Myometrial cell (primary cell): ENCODE data around the gene TMEM87B. TPM values are rescaled to one million over a fixed set of nuclear protein-coding genes. Genes with fewer than 3 reads are reported as not detected.

Source experiments
- total RNA-seq: library from RNA; depleted of rRNA; stranded (reverse); fragments of >200 nt; gene quantifications from 2 replicates; pipeline ENCODE4 v1.2.3, GENCODE V29; 2015

The TMEM87B gene, protein sequence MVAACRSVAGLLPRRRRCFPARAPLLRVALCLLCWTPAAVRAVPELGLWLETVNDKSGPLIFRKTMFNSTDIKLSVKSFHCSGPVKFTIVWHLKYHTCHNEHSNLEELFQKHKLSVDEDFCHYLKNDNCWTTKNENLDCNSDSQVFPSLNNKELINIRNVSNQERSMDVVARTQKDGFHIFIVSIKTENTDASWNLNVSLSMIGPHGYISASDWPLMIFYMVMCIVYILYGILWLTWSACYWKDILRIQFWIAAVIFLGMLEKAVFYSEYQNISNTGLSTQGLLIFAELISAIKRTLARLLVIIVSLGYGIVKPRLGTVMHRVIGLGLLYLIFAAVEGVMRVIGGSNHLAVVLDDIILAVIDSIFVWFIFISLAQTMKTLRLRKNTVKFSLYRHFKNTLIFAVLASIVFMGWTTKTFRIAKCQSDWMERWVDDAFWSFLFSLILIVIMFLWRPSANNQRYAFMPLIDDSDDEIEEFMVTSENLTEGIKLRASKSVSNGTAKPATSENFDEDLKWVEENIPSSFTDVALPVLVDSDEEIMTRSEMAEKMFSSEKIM
- 35.8 and 49.0 TPM in 2 replicates for total RNA-seq

DNA sequence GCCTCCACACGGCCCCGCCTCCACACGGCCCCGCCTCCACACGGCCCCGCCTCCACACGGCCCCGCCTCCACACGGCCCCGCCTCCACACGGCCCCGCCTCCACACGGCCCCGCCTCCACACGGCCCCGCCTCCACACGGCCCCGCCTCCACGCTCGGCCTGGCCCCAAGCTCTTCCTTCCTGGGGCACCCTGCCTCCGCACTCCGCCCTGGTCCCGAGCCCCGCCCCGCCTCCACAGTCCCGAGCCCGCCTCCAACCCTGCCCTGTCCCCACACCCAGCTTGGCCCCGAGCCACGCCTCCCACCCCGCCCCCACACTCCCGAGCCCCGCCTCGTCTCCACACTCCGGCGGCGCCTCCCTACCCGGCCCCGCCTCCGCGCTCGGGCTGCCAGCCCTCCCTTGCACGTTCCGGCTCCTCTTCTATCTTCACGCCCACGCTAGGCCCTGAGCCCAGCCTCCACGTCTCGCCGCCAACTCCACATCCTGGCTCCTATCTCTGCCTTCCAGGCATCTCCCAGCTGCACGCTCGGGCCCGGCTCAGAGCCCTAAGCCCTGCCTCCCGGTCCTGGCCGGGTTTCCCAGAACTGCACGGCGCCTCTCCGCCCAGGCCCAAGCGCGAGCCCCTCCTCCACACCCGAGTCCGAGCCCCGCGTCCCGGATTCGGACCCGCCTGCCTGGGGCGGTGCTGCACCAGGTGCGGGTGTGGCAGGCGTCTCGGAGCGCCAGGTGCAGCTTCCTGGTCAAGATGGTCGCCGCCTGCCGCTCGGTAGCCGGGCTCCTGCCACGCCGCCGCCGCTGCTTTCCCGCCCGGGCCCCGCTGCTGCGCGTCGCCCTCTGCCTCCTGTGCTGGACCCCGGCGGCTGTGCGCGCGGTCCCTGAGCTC is at the start of gene TMEM87B:
Gene TMEM87B (plus strand): TSS at position 423 of the 883 bp plus-strand sequence. CDS start 323 bp downstream, at position 746.

DNA sequence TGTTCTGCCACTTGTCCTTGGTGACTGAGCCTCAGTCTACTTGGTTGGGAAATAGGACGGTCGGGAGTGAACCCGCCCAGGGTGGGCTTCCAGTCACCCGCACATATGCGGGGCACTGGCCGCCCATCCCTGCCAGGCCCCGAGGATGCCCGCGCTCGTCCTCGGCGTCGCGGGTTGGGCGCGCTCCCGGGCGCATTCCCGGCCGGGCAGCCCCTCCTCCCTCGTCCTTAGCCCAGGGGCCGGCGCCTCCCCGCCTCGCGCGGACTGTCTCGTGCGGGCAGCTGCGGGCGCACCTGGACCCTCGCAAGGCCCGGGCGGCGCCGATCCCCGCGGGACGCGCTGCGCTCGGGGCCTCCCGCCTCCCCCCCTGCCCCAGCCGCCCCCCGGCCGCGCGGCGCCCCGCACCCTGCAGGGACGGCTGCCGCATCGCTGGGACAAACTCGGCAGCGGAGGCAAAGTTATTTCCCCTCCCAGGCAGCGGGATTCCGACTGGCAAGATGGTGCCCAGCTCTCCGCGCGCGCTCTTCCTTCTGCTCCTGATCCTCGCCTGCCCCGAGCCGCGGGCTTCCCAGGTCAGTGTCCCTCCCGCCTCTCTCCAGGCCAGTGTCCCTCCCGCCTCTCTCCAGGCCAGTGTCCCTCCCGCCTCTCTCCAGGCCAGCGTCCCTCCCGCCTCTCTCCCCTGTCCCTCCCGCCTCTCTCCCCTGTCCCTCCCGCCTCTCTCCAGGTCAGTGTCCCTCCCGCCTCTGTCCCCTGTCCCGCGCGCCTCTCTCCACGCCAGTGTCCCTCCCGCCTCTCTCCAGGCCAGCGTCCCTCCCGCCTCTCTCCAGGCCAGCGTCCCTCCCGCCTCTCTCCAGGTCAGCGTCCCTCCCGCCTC is 83.3 kb downstream of the TMEM87B start, which contains the start of gene FBLN7:
Gene FBLN7 (plus strand): TSS at position 227 of the 874 bp plus-strand sequence. CDS start 271 bp downstream, at position 498.

Other genes with a start within 250 kb of the TMEM87B start
- 40.4 and 63.4 TPM in 2 replicates for gene ANAPC1, start 171.1 kb upstream of the TMEM87B start, total RNA-seq
- gene MERTK, start 156.7 kb upstream of the TMEM87B start, total RNA-seq, result not detected in 2 replicates
- under 0.01 TPM in 1 of 2 replicates, not detected in the other for gene FBLN7, start 83.1 kb downstream of the TMEM87B start, total RNA-seq
- gene ZC3H8, start 199.8 kb downstream of the TMEM87B start, total RNA-seq, result 1.7 and 3.2 TPM in 2 replicates
- 0.86 and 3.5 TPM in 2 replicates for gene ZC3H6, start 220.3 kb downstream of the TMEM87B start, total RNA-seq